Activated CD8-positive, alpha-beta memory T cell treated with anti-CD3 and anti-CD28 coated beads for 48 hours (primary cell): ENCODE data around the gene GRIPAP1.

Experiments
- DNase-seq, 3 experiments: peaks; one replicate each; pipeline ENCODE4 v3.0.0-alpha.2; 2020; ENCODE audit warnings: low read depth in 2 of 3, low spot score in 2 of 3

Gene GRIPAP1

DNA sequence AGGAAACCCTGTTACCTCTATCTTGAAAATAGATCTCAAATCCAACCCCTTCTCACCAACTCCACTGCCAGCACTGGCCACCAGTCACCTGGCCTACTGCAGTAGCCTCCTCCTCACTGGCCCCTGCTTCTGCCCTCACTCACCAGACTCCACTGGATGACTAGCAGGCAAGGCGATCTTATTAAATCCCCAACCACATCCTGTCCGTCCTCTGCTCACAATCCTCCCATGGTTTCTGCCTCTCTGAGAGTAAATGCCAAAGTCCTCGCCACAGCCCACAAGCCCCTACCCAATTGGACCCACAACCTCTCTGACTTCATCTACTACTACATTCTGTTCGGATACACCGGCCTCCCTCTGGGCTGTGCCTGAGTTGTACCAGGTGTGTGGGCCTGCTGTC lies 77.8 kb downstream of the GRIPAP1 start:
- no peak for DNase-seq

DNA sequence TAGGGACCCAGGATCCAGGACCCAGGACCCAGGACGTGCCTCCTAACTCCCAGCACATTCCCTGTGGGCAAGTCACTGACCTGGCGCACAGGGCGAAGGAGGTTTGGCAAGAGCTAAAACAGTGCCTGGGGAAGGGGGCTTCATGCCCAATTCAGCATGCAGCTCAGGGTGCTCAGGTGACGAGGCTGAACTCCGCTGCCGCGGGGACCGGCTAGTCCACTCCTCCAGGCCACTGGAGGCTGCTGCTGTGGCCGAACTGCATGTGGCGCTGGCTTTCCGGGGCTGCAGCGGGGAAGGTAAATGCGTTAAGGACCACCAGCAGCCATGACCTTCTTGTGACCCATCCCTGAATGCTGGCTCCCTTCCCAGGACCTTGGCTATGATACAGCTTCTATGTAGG lies 78.3 kb downstream of the GRIPAP1 start:
- DNase-seq = no peak
